ENCODE measurements around the gene PDZRN3.

The PDZRN3 gene

GRCh38 chr3:73624821-73625665 is at the start of gene PDZRN3:
PDZRN3 (minus strand) TSS chr3:73624941.
- H3K36me3 Mint-ChIP-seq (ENCODE audit: low read depth) = no peaks in the 10 kb centered on the region
- no peaks in the 10 kb centered on the region for H3K4me1 Mint-ChIP-seq
- H3K27me3 Mint-ChIP-seq = peaks cover 13% of the 10 kb centered on the region
- no peak within 1 kb of the TSS for H3K4me3 Mint-ChIP-seq
- H3K9me3 Mint-ChIP-seq = no peaks in the 10 kb centered on the region
- H3K27ac Mint-ChIP-seq = no peak within 1 kb of the TSS
- no peak for DNase-seq
- no peak for ATAC-seq

- no peak for ATAC-seq
- Mint-ChIP-seq H3K36me3 (ENCODE audit: low read depth) (no peaks in the 10 kb centered on the region), H3K27ac (no peak overlapping the region), H3K27me3 (peaks cover 3% of the 10 kb centered on the region), H3K4me1 (no peaks in the 10 kb centered on the region), H3K9me3 (peaks cover 4% of the 10 kb centered on the region), H3K4me3 (no peak overlapping the region)
- no peak for DNase-seq
Measured at GRCh38 chr3:73674280-73674679, 49.5 kb upstream of the PDZRN3 start.

- H3K4me1 Mint-ChIP-seq = no peaks in the 10 kb centered on the region
- DNase-seq = no peak
- H3K9me3 Mint-ChIP-seq = peaks cover 12% of the 10 kb centered on the region
- no peak for ATAC-seq
- peaks cover 3% of the 10 kb centered on the region for H3K27me3 Mint-ChIP-seq
- no peak overlapping the region for H3K4me3 Mint-ChIP-seq
- no peaks in the 10 kb centered on the region for H3K36me3 Mint-ChIP-seq (ENCODE audit: low read depth)
- H3K27ac Mint-ChIP-seq = no peak overlapping the region
Measured at GRCh38 chr3:73669260-73669659, 44.5 kb upstream of the PDZRN3 start.

DNA sequence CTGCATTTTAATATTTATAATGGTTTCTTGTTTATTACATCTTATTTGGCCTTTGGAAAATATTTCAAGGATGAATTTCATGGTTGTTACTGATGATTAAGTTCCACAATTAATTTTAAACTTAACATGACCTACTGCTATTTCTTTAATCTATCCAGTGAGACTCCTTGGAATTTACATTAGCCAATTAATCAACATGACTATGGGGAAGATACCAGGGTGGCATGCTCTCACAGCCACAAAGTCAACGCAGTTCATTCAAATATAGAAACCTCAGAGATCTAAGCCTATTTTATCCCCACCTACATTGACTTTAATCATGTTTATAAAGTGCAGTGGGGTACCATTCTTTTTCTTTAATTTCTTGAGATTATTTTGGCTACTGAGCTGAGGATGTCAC is 43.6 kb upstream of the PDZRN3 start:
- Mint-ChIP-seq H3K9me3 (peaks cover 12% of the 10 kb centered on the region), H3K36me3 (ENCODE audit: low read depth) (no peaks in the 10 kb centered on the region), H3K4me1 (no peaks in the 10 kb centered on the region), H3K4me3 (no peak overlapping the region), H3K27ac (no peak overlapping the region), H3K27me3 (peaks cover 3% of the 10 kb centered on the region)
- DNase-seq (no peak), ATAC-seq (no peak)

DNA sequence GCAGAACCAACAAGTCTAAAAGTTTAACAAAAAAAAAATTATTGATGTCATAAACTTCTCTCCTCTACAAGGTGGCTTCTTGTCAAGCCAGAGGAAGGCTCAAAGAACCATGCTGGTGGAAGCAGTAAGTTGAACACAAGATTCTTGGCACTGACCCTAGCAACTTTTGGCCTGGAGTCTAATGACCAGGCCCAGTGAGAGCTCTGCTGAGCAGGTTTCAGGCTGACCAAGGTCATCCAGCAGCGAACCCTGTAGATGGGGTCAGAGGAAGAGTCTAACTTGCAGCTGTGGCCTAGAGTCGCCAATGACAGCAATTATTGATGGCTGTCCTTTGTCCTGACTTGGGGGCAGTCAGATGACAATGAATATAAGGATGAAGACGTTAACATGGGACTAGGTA is 43.1 kb upstream of the PDZRN3 start:
- Mint-ChIP-seq H3K36me3 (ENCODE audit: low read depth) (no peaks in the 10 kb centered on the region), H3K27me3 (no peaks in the 10 kb centered on the region), H3K4me3 (no peak overlapping the region), H3K27ac (no peak overlapping the region), H3K9me3 (peaks cover 12% of the 10 kb centered on the region), H3K4me1 (no peaks in the 10 kb centered on the region)
- no peak for ATAC-seq
- no peak for DNase-seq

DNA sequence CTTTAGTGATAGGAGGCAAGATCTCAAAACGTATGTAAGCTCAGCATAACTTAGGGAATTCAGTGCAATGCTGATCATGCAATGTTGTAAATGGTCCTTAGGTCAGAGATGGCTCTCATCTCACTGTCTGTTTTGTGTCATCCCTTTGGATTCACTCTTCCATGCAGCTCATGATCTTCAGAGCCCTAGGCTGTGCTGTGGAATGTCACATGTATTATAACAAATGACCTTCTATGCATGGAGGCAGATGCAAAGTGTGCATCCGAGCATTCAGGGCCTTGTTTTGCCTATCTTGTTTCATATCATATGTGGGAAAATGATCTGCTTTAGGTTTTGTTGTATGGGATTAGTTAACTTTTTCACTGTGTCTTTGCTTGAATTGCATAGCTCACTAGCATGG is 40.5 kb upstream of the PDZRN3 start:
- Mint-ChIP-seq H3K36me3 (ENCODE audit: low read depth) (no peaks in the 10 kb centered on the region), H3K4me1 (no peaks in the 10 kb centered on the region), H3K27me3 (no peaks in the 10 kb centered on the region), H3K27ac (no peak overlapping the region), H3K4me3 (no peak overlapping the region), H3K9me3 (peaks cover 12% of the 10 kb centered on the region)
- ATAC-seq (no peak), DNase-seq (no peak)

DNA sequence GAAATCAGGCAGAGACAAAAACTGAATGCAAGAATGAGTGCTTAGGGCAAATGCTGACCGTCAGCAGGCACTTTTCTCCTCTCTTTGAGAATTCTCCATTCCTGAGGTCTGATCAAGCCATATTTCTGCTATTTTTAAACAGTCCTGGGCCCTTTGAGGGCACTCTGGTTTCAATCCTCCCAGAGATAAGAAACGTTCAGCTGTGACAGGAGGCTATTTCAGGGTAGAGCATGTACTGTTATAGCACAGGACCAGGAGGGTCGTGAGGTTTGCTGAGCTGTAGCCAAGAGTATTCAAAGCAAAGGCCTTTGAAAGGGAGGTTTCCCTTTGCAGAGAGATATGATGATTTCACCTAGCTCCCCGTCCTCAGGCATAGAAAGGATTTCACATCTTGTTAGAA is 39.6 kb upstream of the PDZRN3 start:
- Mint-ChIP-seq H3K36me3 (ENCODE audit: low read depth) (no peaks in the 10 kb centered on the region), H3K4me1 (no peaks in the 10 kb centered on the region), H3K27ac (no peak overlapping the region), H3K4me3 (no peak overlapping the region), H3K9me3 (peaks cover 12% of the 10 kb centered on the region), H3K27me3 (no peaks in the 10 kb centered on the region)
- ATAC-seq = no peak
- DNase-seq = no peak

GRCh38 chr3:73663495-73663894 is 38.8 kb upstream of the PDZRN3 start:
- Mint-ChIP-seq H3K27me3 (no peaks in the 10 kb centered on the region), H3K4me3 (no peak overlapping the region), H3K36me3 (ENCODE audit: low read depth) (no peaks in the 10 kb centered on the region), H3K27ac (no peak overlapping the region), H3K9me3 (peaks cover 12% of the 10 kb centered on the region), H3K4me1 (no peaks in the 10 kb centered on the region)
- DNase-seq (no peak), ATAC-seq (no peak)

DNA sequence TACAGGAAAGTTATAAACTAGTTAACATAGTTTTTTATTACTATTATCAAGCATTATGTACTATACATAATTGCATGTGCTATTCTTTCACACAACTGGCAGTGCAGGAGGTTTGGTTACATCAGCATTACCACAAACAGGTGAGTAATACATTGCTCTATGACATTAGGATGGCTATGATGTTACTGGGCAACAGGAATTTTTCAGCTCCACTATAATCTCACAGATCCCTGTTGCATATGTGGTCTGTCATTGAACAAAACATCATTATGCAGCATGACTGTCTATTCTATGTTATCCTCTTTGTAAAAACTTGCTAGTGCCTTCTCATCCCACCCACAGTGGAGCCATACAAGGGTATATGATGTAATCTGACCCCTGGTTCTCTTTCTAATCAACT is 36.5 kb upstream of the PDZRN3 start:
- no peaks in the 10 kb centered on the region for H3K4me1 Mint-ChIP-seq

GRCh38 chr3:73658227-73658626 is 33.5 kb upstream of the PDZRN3 start:
- no peaks in the 10 kb centered on the region for H3K27me3 Mint-ChIP-seq
- peaks cover 2% of the 10 kb centered on the region for H3K9me3 Mint-ChIP-seq
- H3K36me3 Mint-ChIP-seq (ENCODE audit: low read depth) = no peaks in the 10 kb centered on the region
- no peak overlapping the region for H3K27ac Mint-ChIP-seq
- DNase-seq (no peak), ATAC-seq (no peak)
- no peaks in the 10 kb centered on the region for H3K4me1 Mint-ChIP-seq
- H3K4me3 Mint-ChIP-seq = no peak overlapping the region

More for the DNA sequence above, 36.5 kb upstream of the PDZRN3 start:
- no peak overlapping the region for H3K4me3 Mint-ChIP-seq
- peaks cover 5% of the 10 kb centered on the region for H3K9me3 Mint-ChIP-seq
- H3K36me3 Mint-ChIP-seq (ENCODE audit: low read depth) = no peaks in the 10 kb centered on the region
- H3K27me3 Mint-ChIP-seq = no peaks in the 10 kb centered on the region
- no peak for DNase-seq
- no peak for ATAC-seq
- H3K27ac Mint-ChIP-seq = no peak overlapping the region

DNA sequence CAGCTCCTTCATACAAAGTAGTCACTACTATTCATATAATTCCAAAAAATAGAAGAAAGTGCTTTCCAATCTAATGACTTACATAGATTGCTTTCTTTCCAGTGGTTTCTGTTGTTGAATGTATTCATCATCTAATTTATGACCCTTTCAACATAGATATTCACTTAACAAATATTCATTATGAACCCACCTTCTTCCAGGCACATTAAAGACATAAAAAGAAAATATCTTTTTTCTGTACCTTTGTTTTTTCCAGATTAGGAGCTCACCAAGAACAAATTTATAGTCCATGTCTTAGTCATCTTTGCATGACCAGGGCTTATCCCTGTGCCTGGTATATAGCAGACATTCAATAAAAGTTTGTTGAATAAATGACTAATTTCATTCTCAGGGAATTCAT is 32.4 kb upstream of the PDZRN3 start:
- no peak overlapping the region for H3K27ac Mint-ChIP-seq
- H3K36me3 Mint-ChIP-seq (ENCODE audit: low read depth) = no peaks in the 10 kb centered on the region
- H3K4me3 Mint-ChIP-seq = no peak overlapping the region
- DNase-seq (no peak), ATAC-seq (no peak)
- H3K4me1 Mint-ChIP-seq = no peaks in the 10 kb centered on the region
- peaks cover 4% of the 10 kb centered on the region for H3K9me3 Mint-ChIP-seq
- no peaks in the 10 kb centered on the region for H3K27me3 Mint-ChIP-seq

DNA sequence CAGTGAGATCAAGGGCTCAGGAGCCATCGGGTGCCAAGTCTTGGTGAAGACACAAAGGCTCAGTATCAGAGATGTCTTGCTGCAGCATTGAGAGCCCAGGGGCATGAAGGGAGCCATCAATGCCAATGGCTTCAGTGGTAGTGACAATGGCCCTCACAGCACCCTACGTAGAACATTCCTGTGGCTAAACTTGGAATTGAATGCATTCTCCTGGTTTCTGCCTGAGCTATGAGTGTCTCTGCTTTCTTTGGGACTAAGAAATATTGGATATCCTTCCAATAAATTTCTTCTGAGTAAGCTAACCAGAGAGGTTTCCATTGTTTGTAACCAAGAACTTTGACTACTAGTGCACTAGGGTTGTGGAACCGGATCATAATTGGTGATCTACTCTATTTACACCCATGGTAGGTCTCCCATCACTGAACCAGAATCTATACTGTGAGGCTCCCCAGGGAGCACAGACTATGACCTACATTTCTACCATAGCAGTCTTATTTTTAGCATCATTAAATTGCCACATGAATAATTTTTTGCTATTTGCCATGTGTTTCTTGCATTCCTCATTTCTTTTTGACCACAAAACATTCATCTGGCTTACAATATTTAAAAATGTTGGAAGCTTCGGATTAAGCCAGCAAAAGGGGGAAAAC is 31.6 kb upstream of the PDZRN3 start:
- H3K36me3 Mint-ChIP-seq (ENCODE audit: low read depth) = no peaks in the 10 kb centered on the region
- no peak overlapping the region for H3K27ac Mint-ChIP-seq
- peaks cover 4% of the 10 kb centered on the region for H3K9me3 Mint-ChIP-seq

DNA sequence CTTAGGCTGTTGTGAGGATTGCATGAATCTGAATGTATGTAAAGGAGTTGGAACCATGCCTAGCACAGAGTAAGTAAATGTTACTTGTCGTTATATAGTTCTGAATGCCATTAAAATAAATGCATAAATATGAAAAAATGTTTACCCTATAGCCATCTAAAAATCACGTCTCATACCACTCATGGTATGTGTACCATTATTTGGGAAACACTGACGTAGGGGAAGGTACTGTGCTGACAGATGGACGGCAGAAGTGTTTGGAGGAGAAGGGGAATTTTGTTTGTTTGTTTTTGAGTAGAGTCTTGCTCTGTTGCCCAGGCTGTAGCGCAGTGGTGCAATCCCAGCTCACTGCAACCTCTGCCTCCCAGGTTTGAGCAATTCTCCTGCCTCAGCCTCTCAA is 30.5 kb upstream of the PDZRN3 start:
- H3K27ac Mint-ChIP-seq = no peak overlapping the region
- no peaks in the 10 kb centered on the region for H3K27me3 Mint-ChIP-seq
- H3K4me3 Mint-ChIP-seq = no peak overlapping the region
- H3K4me1 Mint-ChIP-seq = no peaks in the 10 kb centered on the region
- no peak for ATAC-seq
- DNase-seq = no peak
- H3K36me3 Mint-ChIP-seq (ENCODE audit: low read depth) = no peaks in the 10 kb centered on the region
- peaks cover 4% of the 10 kb centered on the region for H3K9me3 Mint-ChIP-seq

More for the DNA sequence above, 31.6 kb upstream of the PDZRN3 start:
- H3K4me3 Mint-ChIP-seq = no peak overlapping the region
- H3K27me3 Mint-ChIP-seq = no peaks in the 10 kb centered on the region
- ATAC-seq (no peak), DNase-seq (no peak)
- H3K4me1 Mint-ChIP-seq = no peaks in the 10 kb centered on the region

DNA sequence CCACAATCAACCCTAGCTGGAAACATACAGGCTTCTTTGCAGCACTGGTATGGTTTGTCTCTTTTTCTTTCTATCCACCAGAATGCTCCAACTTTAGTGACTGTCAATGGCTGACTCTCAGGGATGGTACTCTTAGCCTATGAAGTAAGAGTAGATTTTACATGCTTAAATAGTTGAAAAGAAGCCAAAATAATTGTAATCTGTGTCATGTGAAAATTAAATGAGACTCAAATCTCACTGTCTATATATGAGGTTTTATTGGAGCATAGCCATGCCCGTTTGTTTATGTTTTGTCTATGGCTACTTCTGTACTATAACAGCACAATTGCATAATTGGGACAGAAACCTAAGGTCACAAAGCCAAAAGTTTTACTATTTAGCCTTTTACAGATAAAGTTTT is 29.1 kb upstream of the PDZRN3 start:
- ATAC-seq (no peak), DNase-seq (no peak)
- Mint-ChIP-seq H3K27ac (no peak overlapping the region), H3K4me3 (no peak overlapping the region), H3K27me3 (no peaks in the 10 kb centered on the region), H3K36me3 (ENCODE audit: low read depth) (no peaks in the 10 kb centered on the region), H3K4me1 (no peaks in the 10 kb centered on the region), H3K9me3 (peaks cover 4% of the 10 kb centered on the region)

GRCh38 chr3:73653351-73653750 is 28.6 kb upstream of the PDZRN3 start:
- H3K9me3 Mint-ChIP-seq = peaks cover 4% of the 10 kb centered on the region
- H3K27me3 Mint-ChIP-seq = no peaks in the 10 kb centered on the region
- no peak overlapping the region for H3K27ac Mint-ChIP-seq
- H3K4me1 Mint-ChIP-seq = no peaks in the 10 kb centered on the region
- ATAC-seq (no peak), DNase-seq (no peak)
- no peak overlapping the region for H3K4me3 Mint-ChIP-seq
- no peaks in the 10 kb centered on the region for H3K36me3 Mint-ChIP-seq (ENCODE audit: low read depth)

All from activated naive CD8-positive, alpha-beta T cell treated with anti-CD3 and anti-CD28 coated beads, Interleukin-2, amount 50 U/mL, for 24 hours (primary cell).